Ecto neural progenitor cell (in vitro differentiated cells): ENCODE measurements around the gene CXCR2.
A peak's percentile ranks its signal among the peaks of the same experiment; 100 is the strongest.

Experiments
- DNase-seq: peaks from one replicate; pipeline ENCODE4 v3.0.0-alpha.2; 2018; ENCODE audit warnings: low spot score

CXCR2 gene

GRCh38 chr2:218186355-218186766, 60.5 kb downstream of the CXCR2 start:
- peak; percentile 59 for DNase-seq
